ENCODE data around the gene ZNF148.

GRCh38 chr3:125236331-125236903 is 138.7 kb downstream of the ZNF148 start:
- no peak for TF ChIP-seq TAF1 (IDR thresholded peaks at IDR 0.05; ENCODE audit: borderline replicate concordance, low read depth, low read length)
- no peak for TF ChIP-seq POLR2A (IDR thresholded peaks at IDR 0.05; ENCODE audit: low read depth, low read length)
- TF ChIP-seq POLR2AphosphoS5 (IDR thresholded peaks at IDR 0.05; ENCODE audit: low read depth, low read length) = no peak
